Endothelial cell of umbilical vein (primary cell): ENCODE measurements around the gene CMTM7. TPM values are rescaled to one million over a fixed set of nuclear protein-coding genes. Genes with fewer than 3 reads are reported as not detected.

Experiments
- BruUV-seq: library from RNA; stranded (reverse); fragments of 400-500 nt; replicated peaks from 2 replicates; lab custom pipeline; 2021; lab: Mats Ljungman, UMichigan
- CTCF ChIA-PET: fragments of 300-600, 350-600 bp; sonication (Branson Sonifier 250); formaldehyde crosslinking; loops from one replicate; lab custom pipeline; 2021; ENCODE audit warnings: antibody characterized with exemption, inconsistent platforms; lab: Charles Lee
- POLR2A ChIA-PET: fragments of 300-600, 350-600 bp; sonication (Branson Sonifier 250); formaldehyde crosslinking; loops from one replicate; lab custom pipeline; 2021; ENCODE audit warnings: antibody characterized with exemption, inconsistent platforms; lab: Charles Lee
- DNase-seq: peaks from one replicate; pipeline ENCODE4 v3.0.0-alpha.2; 2011; ENCODE audit warnings: low read depth, low spot score
- FAIRE-seq: peaks from 2 replicates; lab custom pipeline; 2011; peaks lifted over from hg19 to GRCh38; lab: Jason Lieb, UNC
- H2AFZ ChIP-seq: 2 replicates; pipeline ENCODE4 v1.6.0; 2012; ENCODE audit warnings: low read depth, low read length, control low read depth, inconsistent platforms
- H3K27ac ChIP-seq: 2 replicates; pipeline ENCODE4 v1.5.1; 2011; ENCODE audit warnings: low read depth, mild to moderate bottlenecking, control low read depth, low read length, moderate library complexity; ENCODE audit not compliant: insufficient read depth
- H3K27me3 ChIP-seq, 2 experiments: 2 replicates each; pipeline versions ENCODE4 v1.6.0 to v1.6.1; 2011; ENCODE audit warnings: low read length in 2 of 2, mixed read lengths in 1 of 2; ENCODE audit not compliant: control insufficient read depth in 2 of 2, insufficient read depth in 2 of 2
- H3K36me3 ChIP-seq, 2 experiments: 2 replicates in 1 of 2; 3 replicates in 1 of 2; pipeline ENCODE4 v1.5.1; 2011; ENCODE audit warnings: low read length in 2 of 2, mild to moderate bottlenecking in 1 of 2, moderate library complexity in 1 of 2; ENCODE audit not compliant: control insufficient read depth in 2 of 2, insufficient read depth in 2 of 2; ENCODE audit errors: extremely low read depth in 1 of 2
- H3K4me1 ChIP-seq: 3 replicates; pipeline ENCODE4 v1.5.1; 2011; ENCODE audit warnings: mild to moderate bottlenecking, low read length; ENCODE audit not compliant: control insufficient read depth, insufficient read depth; ENCODE audit errors: extremely low read depth
- H3K4me2 ChIP-seq: 2 replicates; pipeline ENCODE4 v1.6.1; 2011; ENCODE audit warnings: low read length, control low read depth, mixed read lengths; ENCODE audit not compliant: insufficient read depth
- H3K4me3 ChIP-seq, 3 experiments: fragments of 200-600 bp in 1 of 3; sonication (generic), shearing (Covaris generic) in 1 of 3; replicated peaks in 1 of 3; 2 replicates each; pipeline ENCODE4 v1.5.1; 2011 to 2016; ENCODE audit warnings: control low read depth in 3 of 3, low read length in 3 of 3, mild to moderate bottlenecking in 2 of 3, inconsistent platforms in 1 of 3, low read depth in 1 of 3, moderate library complexity in 1 of 3; ENCODE audit not compliant: insufficient read depth in 1 of 3
- H3K79me2 ChIP-seq: 2 replicates; pipeline ENCODE4 v1.6.0; 2012; ENCODE audit warnings: low read length, inconsistent platforms; ENCODE audit not compliant: control insufficient read depth, insufficient read depth
- H3K9ac ChIP-seq: replicated peaks from 2 replicates; pipeline ENCODE3; 2011; ENCODE audit warnings: low read length, control low read depth; ENCODE audit not compliant: insufficient read depth; ENCODE audit errors: extremely low read depth
- H3K9me1 ChIP-seq: replicated peaks from 3 replicates; pipeline ENCODE4 v1.6.0; 2011; ENCODE audit warnings: mild to moderate bottlenecking, low read length; ENCODE audit not compliant: control insufficient read depth, insufficient read depth; ENCODE audit errors: extremely low read depth
- H3K9me3 ChIP-seq: replicated peaks from 2 replicates; pipeline ENCODE4 v1.5.1; 2012; ENCODE audit warnings: low read length, inconsistent platforms; ENCODE audit not compliant: control insufficient read depth, insufficient read depth
- H4K20me1 ChIP-seq: replicated peaks from 2 replicates; pipeline ENCODE3; 2011; ENCODE audit warnings: mild to moderate bottlenecking, low read length; ENCODE audit not compliant: control insufficient read depth, insufficient read depth; ENCODE audit errors: extremely low read depth
- CTCF ChIP-seq, 2 donors: IDR thresholded peaks; 1 replicate in 1 of 2; 2 replicates in 1 of 2; pipeline ENCODE4 v1.5.1; 2011; ENCODE audit warnings: low read length in 2 of 2, mild to moderate bottlenecking in 2 of 2, moderate library complexity in 2 of 2, control low read depth in 1 of 2, inconsistent platforms in 1 of 2, low read depth in 1 of 2; ENCODE audit not compliant: insufficient read depth in 1 of 2; ENCODE audit errors: extremely low read depth in 1 of 2
- EZH2 ChIP-seq: IDR thresholded peaks from 2 replicates; pipeline ENCODE4 v1.6.1; 2012; ENCODE audit warnings: borderline replicate concordance, low read depth, mild to moderate bottlenecking, moderate library complexity, low read length, inconsistent platforms; ENCODE audit not compliant: severe bottlenecking
- FOS ChIP-seq: IDR thresholded peaks from 2 replicates; pipeline ENCODE4 v1.6.1; 2011; ENCODE audit warnings: mild to moderate bottlenecking, low read length, moderate library complexity, borderline replicate concordance; ENCODE audit not compliant: insufficient read depth
- GATA2 ChIP-seq: IDR thresholded peaks from 2 replicates; pipeline ENCODE4 v1.7.0; 2011; ENCODE audit warnings: low read depth, mild to moderate bottlenecking, moderate library complexity, mixed read lengths, low read length; ENCODE audit not compliant: insufficient read length, insufficient read depth
- JUN ChIP-seq: IDR thresholded peaks from 2 replicates; pipeline ENCODE4 v1.6.1; 2011; ENCODE audit warnings: borderline replicate concordance, low read depth; ENCODE audit not compliant: insufficient read length, insufficient read depth
- MAX ChIP-seq: IDR thresholded peaks from 2 replicates; pipeline ENCODE4 v1.6.1; 2011; ENCODE audit not compliant: insufficient read depth, insufficient read length
- MYC ChIP-seq: IDR thresholded peaks from one replicate; pipeline ENCODE4 v1.6.1; 2011; ENCODE audit warnings: mild to moderate bottlenecking, low read depth, low read length
- POLR2A ChIP-seq: IDR thresholded peaks from 2 replicates; pipeline ENCODE4 v1.6.1; 2012; ENCODE audit warnings: low read depth, mild to moderate bottlenecking, control low read depth, low read length
- POLR2AphosphoS5 ChIP-seq: IDR thresholded peaks from 2 replicates; pipeline ENCODE4 v1.6.1; 2012; ENCODE audit warnings: low read depth, mild to moderate bottlenecking, control low read depth, low read length, moderate library complexity; ENCODE audit not compliant: insufficient read depth
- dilution Hi-C: fragments of 300-500 bp; cut with MboI; formaldehyde crosslinking; loops from one replicate; pipeline ENCODE4 v1.15.0; 2019; ENCODE audit warnings: low sequenced_read_pairs; ENCODE audit not compliant: extremely low pct_ligation_motif_present
- intact Hi-C: fragments of 100-400 bp; cut with micrococcal nuclease; formaldehyde crosslinking; loops from one replicate; pipeline ENCODE4 v1.10.0; 2022
- polyA plus RNA-seq, 4 experiments: library from polyadenylated mRNA; depleted of rRNA in 3 of 4; stranded (reverse) in 3 of 4; unstranded in 1 of 4; fragments of >200 nt; gene quantifications; 2 replicates each; pipeline versions ENCODE4 v1.2.1 to v1.2.3, GENCODE V29; 2011 to 2012; ENCODE audit warnings: missing spikeins in 1 of 4
- total RNA-seq: library from RNA; stranded (reverse); gene quantifications from 2 replicates; pipeline ENCODE4 v1.2.3, GENCODE V29; 2021

The CMTM7 gene
- total and polyA plus RNA-seq, 2 donors (not counting 3 experiments of a cell fraction or from before 2014, with no cell fraction given), result 44.7 to 88.5 TPM

DNA sequence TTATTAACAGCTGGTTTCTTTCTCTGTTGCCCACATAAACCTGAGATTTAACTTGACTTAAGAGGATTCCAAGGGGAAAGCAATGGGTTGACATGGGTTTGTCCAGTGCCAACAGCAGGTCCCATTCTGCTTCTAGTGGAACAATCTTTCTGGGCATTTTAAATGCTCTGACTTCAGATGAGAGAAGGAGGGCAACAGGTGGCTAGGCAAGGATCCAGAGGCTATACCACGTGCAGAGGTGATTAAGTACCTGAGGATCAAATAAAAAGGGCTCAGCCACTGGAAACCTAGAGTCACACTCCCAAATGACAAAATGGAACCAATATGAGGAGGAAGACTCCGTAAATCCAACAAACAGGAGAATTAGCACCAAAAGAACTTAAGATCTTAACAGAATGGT, 82.5 kb downstream of the CMTM7 start:
- H3K4me3 ChIP-seq, result no peak overlapping the region
- no peak overlapping the region for H3K27ac ChIP-seq
- peaks cover 36% of the 10 kb centered on the region for H3K4me1 ChIP-seq
- H4K20me1 ChIP-seq, result no peaks in the 10 kb centered on the region
- FAIRE-seq, result no peak
- no TSS peak for BruUV-seq
- H3K9me3 ChIP-seq, result no peaks in the 10 kb centered on the region
- no peaks in the 10 kb centered on the region for H3K36me3 ChIP-seq
- intact Hi-C loops (no loop called here), dilution Hi-C loops (no loop called here)
- no peak for TF ChIP-seq MYC
- no peak for TF ChIP-seq JUN
- no peak for TF ChIP-seq MAX
- no peak for TF ChIP-seq GATA2
- TF ChIP-seq EZH2, result no peak
- no peak for TF ChIP-seq POLR2A
- no peak for TF ChIP-seq POLR2AphosphoS5
- no peak for TF ChIP-seq FOS
- TF ChIP-seq CTCF (IDR thresholded peaks at IDR 0.05; ENCODE audit: extremely low read depth in 1 of 2, insufficient read depth in 1 of 2, low read depth in 1 of 2, low read length in 2 of 2), result no peak
- no peak overlapping the region for H2AFZ ChIP-seq
- DNase-seq, result no peak
- CTCF ChIA-PET, result interaction anchor here (1.2 kb wide), 1 partner anchor 99 kb away, joined by 5 read pairs; no protein-coding TSS in a partner anchor
- H3K27me3 ChIP-seq, result no peaks in the 10 kb centered on the region
- no peak overlapping the region for H3K9ac ChIP-seq
- no peak overlapping the region for H3K4me2 ChIP-seq
- H3K79me2 ChIP-seq, result no peaks in the 10 kb centered on the region
- H3K9me1 ChIP-seq, result no peaks in the 10 kb centered on the region
- POLR2A ChIA-PET, result no interaction called here
